Neutrophil (primary cell): ENCODE data around the gene ALDOB.

Experiments used
- H3K27ac ChIP-seq: fragments of 200-600 bp; sonication (generic); 2 replicates; pipeline ENCODE4 v1.5.1; 2016; ENCODE audit warnings: mild to moderate bottlenecking, moderate library complexity
- H3K27me3 ChIP-seq: fragments of 200-600 bp; sonication (generic); 2 replicates; pipeline ENCODE4 v1.6.0; 2016; ENCODE audit warnings: mild to moderate bottlenecking
- H3K36me3 ChIP-seq: fragments of 200-600 bp; sonication (generic); 2 replicates; pipeline ENCODE4 v1.5.1; 2017
- H3K4me1 ChIP-seq, 2 experiments: fragments of 200-600 bp in 1 of 2; sonication (generic) in 1 of 2; 1 replicate in 1 of 2; 2 replicates in 1 of 2; pipeline versions ENCODE4 v1.5.1 to v1.6.1; 2013 to 2016; ENCODE audit warnings: low read depth in 1 of 2, low read length in 1 of 2, mild to moderate bottlenecking in 1 of 2, moderate library complexity in 1 of 2; ENCODE audit not compliant: control insufficient read depth in 1 of 2, insufficient read depth in 1 of 2
- H3K4me3 ChIP-seq, 2 experiments: fragments of 200-600 bp in 1 of 2; sonication (generic) in 1 of 2; 1 replicate in 1 of 2; 2 replicates in 1 of 2; pipeline ENCODE4 v1.5.1; 2013 to 2016; ENCODE audit warnings: low read depth in 1 of 2, low read length in 1 of 2, mild to moderate bottlenecking in 1 of 2, moderate library complexity in 1 of 2
- H3K9me3 ChIP-seq: fragments of 200-600 bp; sonication (generic); 2 replicates; pipeline ENCODE4 v1.5.1; 2016
- TF ChIP-seq, protein P1 (sequence below): fragments of 200-600 bp; sonication (generic); IDR thresholded peaks from 2 replicates; pipeline ENCODE4 v1.5.1; 2016; ENCODE audit warnings: antibody characterized with exemption

Gene ALDOB

DNA sequence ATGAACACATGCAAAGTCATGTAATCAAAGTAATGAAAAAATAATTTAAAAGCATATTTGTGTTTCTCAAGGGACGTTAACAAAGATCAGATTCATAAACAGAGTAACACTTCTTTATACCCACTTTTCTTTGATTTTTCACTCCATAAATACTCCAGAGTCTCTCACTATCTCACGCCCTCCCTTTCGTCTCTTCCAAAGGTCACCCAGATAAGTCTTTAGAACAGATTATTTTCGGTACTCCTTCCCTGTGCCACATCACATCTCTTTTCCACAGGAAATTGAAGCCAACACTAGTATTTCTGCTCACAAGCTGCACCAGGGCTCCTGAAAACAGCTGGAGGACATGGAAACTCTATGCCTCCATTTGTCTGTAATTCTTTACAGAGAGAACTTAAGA, 15.4 kb upstream of the ALDOB start:
- TF ChIP-seq, protein P1, sequence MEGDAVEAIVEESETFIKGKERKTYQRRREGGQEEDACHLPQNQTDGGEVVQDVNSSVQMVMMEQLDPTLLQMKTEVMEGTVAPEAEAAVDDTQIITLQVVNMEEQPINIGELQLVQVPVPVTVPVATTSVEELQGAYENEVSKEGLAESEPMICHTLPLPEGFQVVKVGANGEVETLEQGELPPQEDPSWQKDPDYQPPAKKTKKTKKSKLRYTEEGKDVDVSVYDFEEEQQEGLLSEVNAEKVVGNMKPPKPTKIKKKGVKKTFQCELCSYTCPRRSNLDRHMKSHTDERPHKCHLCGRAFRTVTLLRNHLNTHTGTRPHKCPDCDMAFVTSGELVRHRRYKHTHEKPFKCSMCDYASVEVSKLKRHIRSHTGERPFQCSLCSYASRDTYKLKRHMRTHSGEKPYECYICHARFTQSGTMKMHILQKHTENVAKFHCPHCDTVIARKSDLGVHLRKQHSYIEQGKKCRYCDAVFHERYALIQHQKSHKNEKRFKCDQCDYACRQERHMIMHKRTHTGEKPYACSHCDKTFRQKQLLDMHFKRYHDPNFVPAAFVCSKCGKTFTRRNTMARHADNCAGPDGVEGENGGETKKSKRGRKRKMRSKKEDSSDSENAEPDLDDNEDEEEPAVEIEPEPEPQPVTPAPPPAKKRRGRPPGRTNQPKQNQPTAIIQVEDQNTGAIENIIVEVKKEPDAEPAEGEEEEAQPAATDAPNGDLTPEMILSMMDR: no peak
- Histone ChIP-seq H3K4me3 (no peak overlapping the region), H3K9me3 (no peaks in the 10 kb centered on the region), H3K4me1 (peaks cover 0 to 11% of the 10 kb centered on the region in 2 experiments), H3K27me3 (peaks cover 36% of the 10 kb centered on the region), H3K27ac (no peak overlapping the region), H3K36me3 (no peaks in the 10 kb centered on the region)

DNA sequence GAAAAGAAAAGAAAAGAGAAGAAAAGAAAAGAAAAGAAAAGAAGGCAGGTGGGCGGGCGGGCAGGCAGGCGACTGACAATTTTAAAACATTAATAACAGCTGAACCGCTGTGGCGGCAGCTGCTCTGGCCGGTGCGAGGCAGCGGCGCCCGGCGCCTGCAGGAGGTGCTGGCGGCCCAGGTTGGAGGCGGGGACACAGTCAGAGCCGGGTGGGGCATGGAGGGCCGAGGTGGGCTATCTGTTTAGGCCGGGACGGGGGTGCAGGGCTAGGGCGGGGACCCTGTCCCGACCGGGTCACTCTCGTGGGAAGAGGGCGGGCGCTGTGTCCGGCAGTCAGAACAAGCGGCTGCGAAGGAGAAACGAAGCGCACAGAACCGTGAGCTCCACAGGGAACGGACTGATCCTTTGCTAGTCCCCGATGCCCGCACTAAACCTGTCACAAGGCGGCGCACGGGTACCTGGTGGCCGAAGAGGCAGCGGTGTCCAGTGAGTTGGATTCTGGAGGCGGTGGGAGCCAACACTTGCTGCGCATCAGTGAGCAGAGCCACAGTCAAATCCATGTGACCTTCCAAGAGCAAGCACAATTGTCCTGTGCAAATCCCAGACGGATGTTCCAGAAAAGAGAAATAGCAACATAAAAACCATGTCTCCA, 13.6 kb upstream of the ALDOB start:
- Histone ChIP-seq H3K9me3 (no peaks in the 10 kb centered on the region), H3K27me3 (peaks cover 36% of the 10 kb centered on the region), H3K27ac (no peak overlapping the region), H3K4me1 (peaks cover 0 to 22% of the 10 kb centered on the region in 2 experiments), H3K4me3 (peak overlapping the region; percentile 40 to 59), H3K36me3 (no peaks in the 10 kb centered on the region)
- TF ChIP-seq, protein P1: no peak

- TF ChIP-seq, protein P1: no peak
- no peaks in the 10 kb centered on the region for H3K9me3 ChIP-seq
- H3K27me3 ChIP-seq: peaks cover 36% of the 10 kb centered on the region
- H3K36me3 ChIP-seq: no peaks in the 10 kb centered on the region
- H3K4me3 ChIP-seq: peak overlapping the region in 1 of 2 experiments; percentile 59
- H3K4me1 ChIP-seq: peaks cover 0 to 22% of the 10 kb centered on the region in 2 experiments
- H3K27ac ChIP-seq: no peak overlapping the region
Observed at GRCh38 chr9:101448680-101449070, 13.1 kb upstream of the ALDOB start.

DNA sequence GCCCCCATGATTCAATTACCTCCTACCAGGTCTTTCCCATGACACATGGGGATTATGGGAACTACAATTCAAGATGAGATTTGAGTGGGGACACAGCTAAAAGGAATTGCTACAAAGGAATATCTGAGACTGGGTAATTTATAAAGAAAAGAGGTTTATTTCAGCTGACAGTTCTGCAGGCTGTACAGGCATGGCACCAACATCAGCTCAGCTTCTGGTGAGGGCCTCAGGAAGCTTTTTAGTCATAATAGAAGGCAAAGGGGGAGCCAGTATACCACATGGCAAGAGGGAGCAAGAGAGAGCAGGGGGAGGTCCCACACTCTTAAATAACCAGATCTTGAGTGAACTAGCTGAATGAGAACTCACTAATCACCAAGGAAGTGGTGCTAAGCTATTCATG, 11.2 kb upstream of the ALDOB start:
- TF ChIP-seq, protein P1: no peak
- H3K4me1 ChIP-seq: peaks cover 4 to 28% of the 10 kb centered on the region in 2 experiments
- peaks cover 35% of the 10 kb centered on the region for H3K27me3 ChIP-seq
- no peaks in the 10 kb centered on the region for H3K9me3 ChIP-seq
- no peaks in the 10 kb centered on the region for H3K36me3 ChIP-seq
- no peak overlapping the region for H3K27ac ChIP-seq
- no peak overlapping the region for H3K4me3 ChIP-seq

GRCh38 chr9:101445353-101446029, 9.9 kb upstream of the ALDOB start:
- no peaks in the 10 kb centered on the region for H3K36me3 ChIP-seq
- H3K27me3 ChIP-seq: peaks cover 23% of the 10 kb centered on the region
- H3K4me1 ChIP-seq: peaks cover 14 to 40% of the 10 kb centered on the region in 2 experiments
- peak overlapping the region; percentile 8 for H3K27ac ChIP-seq
- H3K4me3 ChIP-seq: peak overlapping the region in 1 of 2 experiments; percentile 15
- TF ChIP-seq, protein P1: no peak
- no peaks in the 10 kb centered on the region for H3K9me3 ChIP-seq
